NCI-H226 (cell line): Measurements from ENCODE around the gene PATJ.
"Not testable (repeated sequence)": the region's sequence is repeated elsewhere in the genome, so short reads cannot be mapped to it uniquely, and the experiment has no call there.

Experiments
- DNase-seq: peaks from one replicate; pipeline ENCODE4 v3.0.0-alpha.2; 2015

PATJ gene

GRCh38 chr1:61819421-61819820 is 77.1 kb downstream of the PATJ start:
- DNase-seq, result no peak

- DNase-seq, result no peak
Observed at GRCh38 chr1:61825393-61825792, 83.1 kb downstream of the PATJ start.

- DNase-seq, result no peak
Observed at GRCh38 chr1:61828805-61829204, 86.5 kb downstream of the PATJ start.

GRCh38 chr1:61836649-61837048 is 94.4 kb downstream of the PATJ start:
- DNase-seq, result no peak

- DNase-seq, result not testable (repeated sequence)
Observed at GRCh38 chr1:61837607-61838006, 95.3 kb downstream of the PATJ start.

- peak; percentile 57 for DNase-seq
Observed at GRCh38 chr1:61839679-61840078, 97.4 kb downstream of the PATJ start.

- no peak for DNase-seq
Observed at GRCh38 chr1:61842036-61842435, 99.8 kb downstream of the PATJ start.

GRCh38 chr1:61842863-61843514 is 100.7 kb downstream of the PATJ start:
- no peak for DNase-seq

GRCh38 chr1:61844006-61844405 is 101.7 kb downstream of the PATJ start:
- no peak for DNase-seq

GRCh38 chr1:61844664-61845063 is 102.4 kb downstream of the PATJ start:
- not testable (repeated sequence) for DNase-seq

- no peak for DNase-seq
Observed at GRCh38 chr1:61851235-61851634, 109.0 kb downstream of the PATJ start.

- DNase-seq, result no peak
Observed at GRCh38 chr1:61851849-61852669, 109.8 kb downstream of the PATJ start.

GRCh38 chr1:61852670-61853015 is 110.4 kb downstream of the PATJ start:
- no peak for DNase-seq

- no peak for DNase-seq
Observed at GRCh38 chr1:61853583-61853982, 111.3 kb downstream of the PATJ start.

GRCh38 chr1:61864489-61864888 is 122.2 kb downstream of the PATJ start:
- DNase-seq, result no peak

- no peak for DNase-seq
Observed at GRCh38 chr1:61865646-61866220, 123.5 kb downstream of the PATJ start.

GRCh38 chr1:61869691-61870109 is 127.4 kb downstream of the PATJ start:
- DNase-seq, result no peak

GRCh38 chr1:61872206-61872605 is 129.9 kb downstream of the PATJ start:
- DNase-seq, result no peak

GRCh38 chr1:61873581-61873980 is 131.3 kb downstream of the PATJ start:
- DNase-seq, result no peak

- no peak for DNase-seq
Observed at GRCh38 chr1:61873994-61874393, 131.7 kb downstream of the PATJ start.

GRCh38 chr1:61875198-61875597 is 132.9 kb downstream of the PATJ start:
- DNase-seq, result no peak

GRCh38 chr1:61879887-61880474 is 137.7 kb downstream of the PATJ start:
- DNase-seq, result not testable (repeated sequence)

GRCh38 chr1:61887076-61887867 is 145.0 kb downstream of the PATJ start:
- DNase-seq, result peak; percentile 97
